Caco-2 (cell line): ENCODE results near the gene PRG2. TPM values are rescaled to one million over a fixed set of nuclear protein-coding genes. Genes with fewer than 3 reads are reported as not detected.

Source experiments
- BruUV-seq: library from RNA; stranded (reverse); fragments of 400-500 nt; replicated peaks from 2 replicates; lab custom pipeline; 2021; lab: Mats Ljungman, UMichigan
- CTCF ChIA-PET: fragments of 300-600 bp; sonication (Branson Sonifier 250); formaldehyde crosslinking; loops from one replicate; lab custom pipeline; 2022; ENCODE audit warnings: antibody characterized with exemption; lab: Charles Lee
- POLR2A ChIA-PET: fragments of 300-600 bp; sonication (Branson Sonifier 250); formaldehyde crosslinking; loops from one replicate; lab custom pipeline; 2022; ENCODE audit warnings: antibody characterized with exemption; lab: Charles Lee
- DNase-seq, 2 experiments: peaks; one replicate each; pipeline versions ENCODE4 v3.0.0 to v3.0.0-alpha.2; 2020 to 2022
- H3K27me3 ChIP-seq: replicated peaks from 2 replicates; pipeline ENCODE4 v1.6.0; 2011; ENCODE audit warnings: low read length; ENCODE audit not compliant: control insufficient read depth, insufficient read depth
- H3K36me3 ChIP-seq: 2 replicates; pipeline ENCODE4 v1.5.1; 2011; ENCODE audit warnings: low read length; ENCODE audit not compliant: control insufficient read depth, insufficient read depth
- H3K4me1 ChIP-seq: fragments of 250-450 bp; sonication (Bioruptor Pico); 2 replicates; pipeline ENCODE4 v1.5.1; 2020; ENCODE audit warnings: mild to moderate bottlenecking
- H3K4me3 ChIP-seq: 2 replicates; pipeline ENCODE4 v1.5.1; 2011; ENCODE audit warnings: low read depth, mild to moderate bottlenecking, control low read depth, low read length
- H3K9me3 ChIP-seq: fragments of 250-450 bp; sonication (Bioruptor Pico); 2 replicates; pipeline ENCODE4 v1.5.1; 2020; ENCODE audit warnings: mild to moderate bottlenecking, moderate library complexity
- H3K27ac Mint-ChIP-seq: one replicate; pipeline ENCODE4 v1.8.0; 2022; ENCODE audit warnings: mixed read lengths; ENCODE audit not compliant: unreplicated experiment
- H3K27me3 Mint-ChIP-seq: one replicate; pipeline ENCODE4 v1.8.0; 2022; ENCODE audit warnings: mixed read lengths; ENCODE audit not compliant: insufficient read depth, unreplicated experiment
- H3K36me3 Mint-ChIP-seq: one replicate; pipeline ENCODE4 v1.8.0; 2022; ENCODE audit warnings: mild to moderate bottlenecking, mixed read lengths; ENCODE audit not compliant: insufficient read depth, unreplicated experiment
- H3K4me1 Mint-ChIP-seq: one replicate; pipeline ENCODE4 v1.8.0; 2022; ENCODE audit warnings: low read depth, mixed read lengths; ENCODE audit not compliant: unreplicated experiment
- H3K4me3 Mint-ChIP-seq: one replicate; pipeline ENCODE4 v1.8.0; 2022; ENCODE audit warnings: mild to moderate bottlenecking, moderate library complexity, mixed read lengths; ENCODE audit not compliant: unreplicated experiment
- H3K9me3 Mint-ChIP-seq: one replicate; pipeline ENCODE4 v1.8.0; 2022; ENCODE audit warnings: mixed read lengths; ENCODE audit not compliant: unreplicated experiment
- CTCF ChIP-seq, 2 experiments: fragments of 200-600 bp in 1 of 2; IDR thresholded peaks; 1 replicate in 1 of 2; 2 replicates in 1 of 2; pipeline versions ENCODE4 v1.5.1 to v1.8.0; 2011 to 2022; ENCODE audit warnings: antibody characterized with exemption in 1 of 2, control low read depth in 1 of 2, inconsistent platforms in 1 of 2, low read depth in 1 of 2, low read length in 1 of 2, mild to moderate bottlenecking in 1 of 2, moderate library complexity in 1 of 2; ENCODE audit not compliant: insufficient read depth in 1 of 2, severe bottlenecking in 1 of 2, unreplicated experiment in 1 of 2
- intact Hi-C: fragments of 100-400 bp; cut with micrococcal nuclease; formaldehyde crosslinking; loops from one replicate; pipeline ENCODE4 v1.10.0; 2022; ENCODE audit not compliant: unreplicated experiment
- total RNA-seq: library from RNA; stranded (reverse); gene quantifications from 2 replicates; pipeline ENCODE4 v1.2.3, GENCODE V29; 2022

The PRG2 gene
- total RNA-seq, 1 experiment from 2014 or later: not detected

GRCh38 chr11:57397394-57397990, 7.0 kb upstream of the PRG2 start:
- no peaks in the 10 kb centered on the region for H3K4me1 Mint-ChIP-seq
- no peaks in the 10 kb centered on the region for H3K36me3 Mint-ChIP-seq
- POLR2A ChIA-PET: no interaction called here
- no peaks in the 10 kb centered on the region for H3K9me3 Mint-ChIP-seq
- CTCF ChIA-PET: no interaction called here
- H3K4me1 ChIP-seq: peaks cover 18% of the 10 kb centered on the region
- H3K27me3 ChIP-seq: no peaks in the 10 kb centered on the region
- no peak overlapping the region for H3K4me3 Mint-ChIP-seq
- H3K9me3 ChIP-seq: no peaks in the 10 kb centered on the region
- no peak for DNase-seq
- no peaks in the 10 kb centered on the region for H3K36me3 ChIP-seq
- BruUV-seq: no TSS peak
- H3K27ac Mint-ChIP-seq: no peak overlapping the region
- TF ChIP-seq CTCF (IDR thresholded peaks at IDR 0.05; ENCODE audit: insufficient read depth in 1 of 2, low read depth in 1 of 2, low read length in 1 of 2, severe bottlenecking in 1 of 2, unreplicated experiment in 1 of 2): no peak
- H3K4me3 ChIP-seq: no peak overlapping the region
- H3K27me3 Mint-ChIP-seq: peaks cover 1% of the 10 kb centered on the region
- intact Hi-C loops: no loop called here

- ChIA-PET CTCF (no interaction called here), POLR2A (no interaction called here)
- no peaks in the 10 kb centered on the region for H3K9me3 ChIP-seq
- Mint-ChIP-seq H3K4me3 (no peak overlapping the region), H3K36me3 (no peaks in the 10 kb centered on the region), H3K9me3 (no peaks in the 10 kb centered on the region), H3K27ac (no peak overlapping the region), H3K4me1 (no peaks in the 10 kb centered on the region), H3K27me3 (peaks cover 6% of the 10 kb centered on the region)
- intact Hi-C loops: no loop called here
- H3K4me3 ChIP-seq: no peak overlapping the region
- no peaks in the 10 kb centered on the region for H3K36me3 ChIP-seq
- H3K4me1 ChIP-seq: peaks cover 13% of the 10 kb centered on the region
- H3K27me3 ChIP-seq: no peaks in the 10 kb centered on the region
- TF ChIP-seq CTCF (IDR thresholded peaks at IDR 0.05; ENCODE audit: insufficient read depth in 1 of 2, low read depth in 1 of 2, low read length in 1 of 2, severe bottlenecking in 1 of 2, unreplicated experiment in 1 of 2): no peak
- no TSS peak for BruUV-seq
- DNase-seq: no peak
Observed at GRCh38 chr11:57396744-57397143, 6.3 kb upstream of the PRG2 start.

GRCh38 chr11:57395905-57396623, 5.6 kb upstream of the PRG2 start:
- H3K4me1 ChIP-seq: peaks cover 13% of the 10 kb centered on the region
- no peaks in the 10 kb centered on the region for H3K4me1 Mint-ChIP-seq
- H3K27me3 Mint-ChIP-seq: peaks cover 7% of the 10 kb centered on the region
- no peaks in the 10 kb centered on the region for H3K9me3 Mint-ChIP-seq
- H3K27me3 ChIP-seq: no peaks in the 10 kb centered on the region
- H3K9me3 ChIP-seq: no peaks in the 10 kb centered on the region
- H3K36me3 ChIP-seq: no peaks in the 10 kb centered on the region
- H3K4me3 Mint-ChIP-seq: no peak overlapping the region
- no peak overlapping the region for H3K27ac Mint-ChIP-seq
- DNase-seq: no peak
- no peak for TF ChIP-seq CTCF (IDR thresholded peaks at IDR 0.05; ENCODE audit: insufficient read depth in 1 of 2, low read depth in 1 of 2, low read length in 1 of 2, severe bottlenecking in 1 of 2, unreplicated experiment in 1 of 2)
- H3K4me3 ChIP-seq: no peak overlapping the region
- no TSS peak for BruUV-seq
- intact Hi-C loops: no loop called here
- no peaks in the 10 kb centered on the region for H3K36me3 Mint-ChIP-seq
- CTCF ChIA-PET: interaction anchor here (0.7 kb wide), 1 partner anchor 63 kb away, joined by 4 read pairs; no protein-coding TSS in a partner anchor
- POLR2A ChIA-PET: no interaction called here
